Osteocyte (in vitro differentiated cells): ENCODE data around the gene ST6GALNAC5. TPM values are rescaled to one million over a fixed set of nuclear protein-coding genes. Genes with fewer than 3 reads are reported as not detected.

Source experiments
- DNase-seq: peaks from one replicate; pipeline ENCODE4 v3.0.0; 2021; ENCODE audit warnings: mixed read lengths; ENCODE audit not compliant: unreplicated experiment; ENCODE audit errors: extremely low spot score
- H3K27ac Mint-ChIP-seq: one replicate; pipeline ENCODE4 v1.8.0; 2021; ENCODE audit warnings: mild to moderate bottlenecking, mixed read lengths; ENCODE audit not compliant: unreplicated experiment
- H3K27me3 Mint-ChIP-seq: one replicate; pipeline ENCODE4 v1.8.0; 2021; ENCODE audit warnings: mixed read lengths; ENCODE audit not compliant: unreplicated experiment
- H3K36me3 Mint-ChIP-seq: one replicate; pipeline ENCODE4 v1.8.0; 2021; ENCODE audit warnings: mixed read lengths; ENCODE audit not compliant: unreplicated experiment
- H3K4me1 Mint-ChIP-seq: one replicate; pipeline ENCODE4 v1.8.0; 2021; ENCODE audit warnings: mixed read lengths; ENCODE audit not compliant: unreplicated experiment
- H3K4me3 Mint-ChIP-seq: one replicate; pipeline ENCODE4 v1.8.0; 2021; ENCODE audit warnings: mild to moderate bottlenecking, moderate library complexity, mixed read lengths; ENCODE audit not compliant: unreplicated experiment
- H3K9me3 Mint-ChIP-seq: one replicate; pipeline ENCODE4 v1.8.0; 2021; ENCODE audit warnings: mixed read lengths; ENCODE audit not compliant: unreplicated experiment
- CTCF ChIP-seq: fragments of 200-600 bp; sonication (generic); IDR thresholded peaks from 2 replicates; pipeline ENCODE4 v1.5.0; 2021; ENCODE audit warnings: antibody characterized with exemption, mild to moderate bottlenecking, moderate library complexity
- total RNA-seq: library from RNA; stranded (reverse); gene quantifications from 2 replicates; pipeline ENCODE4 v1.2.1, GENCODE V29; 2021

The ST6GALNAC5 gene
- total RNA-seq, 1 donor from 2014 or later, result 3.7 TPM

- no peak for DNase-seq
- no peak overlapping the region for H3K27ac Mint-ChIP-seq
- no peaks in the 10 kb centered on the region for H3K36me3 Mint-ChIP-seq
- no peaks in the 10 kb centered on the region for H3K27me3 Mint-ChIP-seq
- H3K4me3 Mint-ChIP-seq, result no peak overlapping the region
- no peak for TF ChIP-seq CTCF
- no peaks in the 10 kb centered on the region for H3K9me3 Mint-ChIP-seq
- H3K4me1 Mint-ChIP-seq, result no peaks in the 10 kb centered on the region
These were observed 42.0 kb downstream of the ST6GALNAC5 start for GRCh38 chr1:76909311-76909710.

DNA sequence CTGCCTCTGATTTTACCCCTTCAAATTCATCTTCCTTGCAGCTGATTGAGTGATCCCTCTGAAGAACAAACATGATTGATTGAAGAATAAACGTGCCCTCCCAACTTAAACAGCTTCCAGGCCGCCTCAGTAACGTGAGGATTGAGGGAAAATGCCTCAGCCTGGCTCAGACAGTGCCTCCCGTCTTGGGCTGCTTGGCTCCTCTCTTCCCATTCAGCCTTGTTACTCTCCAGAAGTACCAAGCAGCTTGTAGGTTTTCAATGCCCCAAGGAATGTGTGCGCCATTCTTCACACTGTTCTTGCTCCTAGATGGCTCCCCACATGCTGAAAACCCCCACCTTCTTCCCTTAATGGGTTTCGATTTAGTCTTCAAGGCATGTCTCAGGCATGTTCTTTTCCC is 51.8 kb downstream of the ST6GALNAC5 start:
- Mint-ChIP-seq H3K36me3 (no peaks in the 10 kb centered on the region), H3K27ac (no peak overlapping the region), H3K4me3 (no peak overlapping the region), H3K9me3 (no peaks in the 10 kb centered on the region), H3K27me3 (no peaks in the 10 kb centered on the region), H3K4me1 (no peaks in the 10 kb centered on the region)
- no peak for DNase-seq
- TF ChIP-seq CTCF, result no peak

DNA sequence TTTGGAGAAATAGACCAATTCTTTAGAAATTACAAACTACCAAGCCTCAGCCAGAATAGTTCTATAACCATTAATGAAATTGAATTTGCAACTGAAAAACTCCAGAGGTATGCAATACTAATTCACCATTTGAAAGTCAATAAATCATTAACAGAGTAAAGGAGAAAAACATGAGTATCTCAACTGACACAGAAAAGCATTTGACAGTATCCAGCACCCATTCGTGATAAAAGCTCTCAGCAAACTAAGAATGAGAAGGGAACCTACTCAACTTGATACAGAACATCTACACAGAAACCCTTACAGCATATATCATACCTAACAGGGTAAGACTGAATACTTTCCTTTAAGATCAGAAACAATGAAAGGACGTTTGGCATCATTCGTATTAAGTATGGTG is 54.3 kb downstream of the ST6GALNAC5 start:
- Mint-ChIP-seq H3K4me3 (no peak overlapping the region), H3K36me3 (no peaks in the 10 kb centered on the region), H3K27me3 (no peaks in the 10 kb centered on the region), H3K4me1 (no peaks in the 10 kb centered on the region), H3K27ac (no peak overlapping the region), H3K9me3 (no peaks in the 10 kb centered on the region)
- TF ChIP-seq CTCF, result no peak
- no peak for DNase-seq

DNA sequence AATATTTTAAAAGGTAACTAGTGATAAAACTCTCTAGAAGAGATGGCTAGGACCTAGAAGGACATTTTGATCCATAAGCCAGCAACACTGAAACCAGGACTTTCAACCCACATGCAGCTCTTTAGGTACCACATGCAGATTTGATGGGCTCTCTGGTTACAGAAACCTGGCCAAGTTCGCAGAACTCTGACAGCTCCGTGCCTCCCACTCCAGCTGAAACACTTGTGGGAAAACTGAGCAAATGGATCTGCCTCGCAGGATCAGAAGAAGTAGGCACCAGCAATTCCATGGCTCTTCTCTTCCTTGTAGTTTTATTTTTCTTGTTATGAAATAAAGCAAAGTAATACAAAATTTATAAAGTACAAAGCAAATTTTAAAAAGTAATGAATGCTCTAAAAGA is 58.5 kb downstream of the ST6GALNAC5 start:
- DNase-seq, result no peak
- H3K4me3 Mint-ChIP-seq, result no peak overlapping the region
- peaks cover 4% of the 10 kb centered on the region for H3K9me3 Mint-ChIP-seq
- H3K4me1 Mint-ChIP-seq, result peaks cover 2% of the 10 kb centered on the region
- H3K27me3 Mint-ChIP-seq, result no peaks in the 10 kb centered on the region
- H3K27ac Mint-ChIP-seq, result no peak overlapping the region
- no peak for TF ChIP-seq CTCF
- H3K36me3 Mint-ChIP-seq, result no peaks in the 10 kb centered on the region

- Mint-ChIP-seq H3K27me3 (no peaks in the 10 kb centered on the region), H3K36me3 (no peaks in the 10 kb centered on the region), H3K9me3 (peaks cover 4% of the 10 kb centered on the region), H3K27ac (no peak overlapping the region), H3K4me1 (peaks cover 2% of the 10 kb centered on the region), H3K4me3 (no peak overlapping the region)
- no peak for TF ChIP-seq CTCF
- DNase-seq, result no peak
These were observed 61.2 kb downstream of the ST6GALNAC5 start for GRCh38 chr1:76928522-76928921.
